ENCODE data around the gene DPCD.
A peak's percentile ranks its signal among the peaks of the same experiment; 100 is the strongest.
"Not testable (repeated sequence)": the region's sequence is repeated elsewhere in the genome, so short reads cannot be mapped to it uniquely, and the experiment has no call there.

Gene DPCD

DNA sequence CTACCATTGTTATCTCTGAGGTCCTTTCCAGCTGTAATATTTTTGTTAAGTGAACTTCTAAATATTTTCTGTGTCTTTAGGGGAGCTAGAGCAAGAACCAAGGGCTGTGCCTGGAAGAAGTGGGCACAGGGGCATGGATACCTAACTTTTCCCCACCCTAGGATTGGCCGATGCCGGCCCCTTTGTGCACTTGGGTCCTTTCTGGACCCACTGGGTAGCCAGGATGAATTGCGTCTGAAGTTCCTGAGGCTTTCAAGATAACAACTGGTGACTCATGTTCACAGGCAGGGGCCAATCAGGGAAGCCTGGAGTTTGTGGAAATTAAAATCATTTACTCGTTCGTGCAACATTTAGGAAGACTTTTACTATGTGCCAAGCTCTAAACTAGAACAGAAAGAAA lies 758 bp downstream of the DPCD start:
- DNase-seq, result no peak

DNA sequence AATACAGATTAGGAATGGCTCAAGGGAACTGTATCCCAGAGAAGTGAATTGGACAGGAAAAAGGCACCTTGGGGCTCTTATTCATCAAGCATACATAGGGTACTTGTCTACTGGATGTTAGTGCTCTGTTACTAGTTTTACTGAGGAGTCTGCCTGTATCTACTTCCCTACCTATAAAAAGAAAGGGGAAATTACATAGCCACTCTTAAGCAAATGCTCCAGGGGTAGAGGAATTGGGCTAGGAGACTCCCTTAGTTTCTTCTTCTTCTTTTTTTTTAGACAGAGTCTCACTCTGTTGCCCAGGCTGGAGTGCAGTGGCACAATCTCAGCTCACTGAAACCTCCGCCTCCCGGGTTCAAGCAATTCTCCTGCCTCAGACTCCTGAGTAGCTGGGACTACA lies 5.2 kb downstream of the DPCD start:
- not testable (repeated sequence) for DNase-seq

DNA sequence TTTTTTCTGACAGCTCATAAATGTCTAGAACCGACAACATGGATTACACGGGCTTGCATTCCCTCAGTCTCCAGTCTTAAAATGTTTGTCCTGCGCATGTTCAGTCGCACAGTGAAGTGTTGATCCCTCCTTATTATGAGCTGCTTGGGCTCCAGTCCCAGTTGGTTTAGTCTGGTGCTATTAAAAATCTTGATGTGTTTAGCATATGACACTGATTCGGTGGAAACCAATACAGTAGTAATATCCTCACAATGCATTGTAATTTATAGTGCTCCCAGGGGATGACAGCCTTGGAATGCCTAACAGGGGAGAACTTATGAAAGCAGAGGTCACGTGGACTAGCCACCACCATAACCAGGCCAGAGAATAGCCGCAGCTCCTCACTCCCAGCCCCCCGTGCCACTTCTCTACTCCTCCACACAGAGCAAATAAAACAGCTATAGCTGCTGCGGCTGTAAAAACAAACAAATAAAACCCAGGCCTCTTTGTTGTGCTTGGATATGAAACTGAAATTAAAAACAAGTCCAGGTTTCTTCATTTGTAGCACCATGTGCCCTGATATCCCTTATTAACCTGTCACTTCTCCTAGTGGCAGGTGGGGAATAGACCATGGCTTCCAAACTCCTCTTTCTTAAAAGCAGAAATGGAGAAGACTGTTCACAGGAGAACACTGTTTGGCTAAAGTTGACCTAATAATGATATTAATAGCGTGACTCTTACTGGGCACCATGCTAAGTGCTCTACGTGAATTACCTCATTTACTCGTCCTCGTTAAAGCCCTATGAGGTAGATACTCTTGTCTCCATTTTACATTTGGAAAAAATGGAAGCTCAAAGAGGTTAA lies 7.7 kb downstream of the DPCD start:
- DNase-seq, result no peak

DNA sequence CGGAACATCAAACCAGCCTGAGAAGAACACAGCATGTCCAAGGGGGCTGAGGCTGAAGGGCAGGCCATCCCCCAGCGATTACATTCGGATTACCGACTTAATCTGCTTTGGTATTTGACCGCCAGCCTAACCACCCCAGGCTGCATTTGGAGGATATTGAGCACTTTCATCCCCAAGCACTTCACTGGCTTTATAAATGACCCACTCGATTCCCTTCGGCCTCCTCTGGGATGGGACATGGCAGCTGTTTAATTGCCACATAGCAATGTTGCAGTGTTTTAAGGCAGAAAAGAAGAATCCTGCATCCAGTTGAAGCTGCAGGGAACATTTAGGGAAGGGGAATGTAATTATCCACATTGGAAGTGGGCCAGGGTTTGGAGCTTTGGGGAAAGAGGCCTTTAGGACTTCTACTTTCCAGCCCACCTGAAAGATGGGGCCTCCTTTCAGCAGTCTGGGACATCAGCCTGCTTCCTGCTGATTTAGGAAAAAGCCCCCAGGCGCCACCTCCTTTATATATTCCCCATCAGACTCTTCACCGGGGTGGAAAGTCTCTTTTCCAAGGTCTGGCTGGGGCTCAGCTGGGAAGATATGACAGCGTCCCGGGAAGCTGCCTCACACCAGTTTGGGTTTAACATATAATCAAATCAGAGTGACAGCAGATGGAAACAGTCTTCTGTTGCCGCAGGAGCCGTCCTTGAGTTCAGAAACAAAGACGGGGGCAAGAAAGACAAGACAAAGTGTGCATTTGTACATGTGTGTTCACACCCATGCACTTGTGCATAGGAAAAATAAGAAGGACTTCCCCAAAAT lies 9.2 kb downstream of the DPCD start:
- no peak for DNase-seq

DNA sequence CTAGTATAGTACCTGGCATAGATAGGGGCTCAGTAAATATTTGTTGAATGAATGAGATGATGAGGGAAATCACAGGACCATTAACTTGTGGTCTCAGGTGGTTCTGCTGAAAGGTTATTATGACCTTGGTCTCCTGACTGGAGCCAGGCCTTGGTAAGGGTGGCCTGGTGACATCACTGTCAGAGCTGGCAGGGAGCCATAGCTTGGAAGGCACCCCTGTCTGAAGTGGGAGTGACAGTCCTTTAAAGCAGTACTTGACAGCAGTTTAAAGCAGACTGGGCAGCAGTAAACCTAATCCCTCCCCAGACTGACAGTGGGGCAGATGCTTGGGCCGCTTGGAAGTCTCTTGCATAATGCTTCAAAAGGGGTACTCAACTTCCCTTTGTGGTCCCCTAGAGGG lies 13.4 kb downstream of the DPCD start:
- no peak for DNase-seq

DNA sequence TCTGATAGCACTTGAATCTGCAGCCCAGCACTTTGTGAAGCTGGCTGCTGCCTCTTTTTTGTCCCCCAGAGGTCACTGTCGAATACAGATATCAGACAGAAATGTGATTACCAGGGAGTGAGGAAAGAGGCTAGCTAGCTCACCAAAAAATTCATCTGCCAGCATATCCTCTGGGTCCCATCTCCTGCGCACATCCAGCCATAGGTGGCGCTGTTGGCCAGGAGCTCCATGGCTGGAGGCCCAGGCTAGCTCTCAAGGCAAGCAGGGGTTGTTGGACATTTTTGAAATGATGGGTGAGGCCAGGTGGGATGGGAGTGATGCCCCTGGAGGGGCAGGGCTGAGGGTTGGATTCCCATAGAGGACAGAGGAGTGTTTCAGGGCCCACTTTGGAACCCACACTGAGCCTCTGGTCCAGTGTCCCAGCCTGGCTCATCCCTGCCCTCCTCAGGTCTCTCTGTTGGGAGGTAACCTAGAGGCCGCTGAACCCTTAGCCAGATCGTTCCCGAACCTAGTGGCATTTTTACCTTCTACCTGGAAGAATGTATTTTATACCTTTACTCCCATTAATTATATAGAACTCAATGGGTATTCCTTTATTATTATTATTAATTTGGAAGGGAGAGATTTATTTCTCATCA lies 14.8 kb downstream of the DPCD start:
- DNase-seq, result peak; percentile 21 to 50 (median 40)

DNA sequence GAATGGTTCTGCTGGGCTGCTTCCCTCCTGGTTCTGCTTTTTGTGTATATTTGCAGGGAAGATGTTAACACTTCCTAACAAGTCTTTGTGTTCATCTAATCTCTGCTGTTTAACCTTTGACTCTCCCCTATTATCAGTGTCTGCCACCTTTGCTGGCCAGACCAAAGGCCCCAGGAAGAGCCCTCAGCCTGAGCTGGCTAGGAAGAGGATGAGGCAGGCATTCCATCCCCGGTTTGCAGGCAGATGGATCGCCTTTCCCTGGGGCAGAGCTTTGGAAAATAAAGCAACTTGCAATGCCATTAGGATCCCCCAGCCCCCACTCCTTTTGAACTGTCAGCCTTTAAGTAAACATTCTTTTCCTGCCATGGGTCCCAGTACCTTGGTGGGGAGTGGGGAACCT lies 19.0 kb downstream of the DPCD start:
- no peak for DNase-seq

DNA sequence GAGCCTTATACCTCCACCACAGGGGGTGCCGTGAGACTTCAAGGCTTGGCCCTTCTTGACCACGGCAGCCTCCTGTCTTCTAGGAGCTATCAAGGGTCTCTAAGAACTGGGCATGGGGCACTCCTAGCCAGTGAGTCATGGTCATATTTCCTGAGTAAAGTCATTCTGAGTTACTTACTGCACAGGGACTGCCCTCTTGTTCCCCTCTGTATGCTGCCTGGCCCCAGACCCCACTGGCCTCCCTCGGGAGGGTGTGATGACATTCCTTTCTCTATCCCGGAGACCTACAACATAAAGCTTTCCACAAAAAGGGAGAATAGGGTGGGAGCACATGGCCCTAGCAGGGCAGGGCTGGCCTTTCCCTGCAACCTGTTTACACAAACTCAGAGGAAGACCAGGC lies 21.4 kb downstream of the DPCD start:
- no peak for DNase-seq

DNA sequence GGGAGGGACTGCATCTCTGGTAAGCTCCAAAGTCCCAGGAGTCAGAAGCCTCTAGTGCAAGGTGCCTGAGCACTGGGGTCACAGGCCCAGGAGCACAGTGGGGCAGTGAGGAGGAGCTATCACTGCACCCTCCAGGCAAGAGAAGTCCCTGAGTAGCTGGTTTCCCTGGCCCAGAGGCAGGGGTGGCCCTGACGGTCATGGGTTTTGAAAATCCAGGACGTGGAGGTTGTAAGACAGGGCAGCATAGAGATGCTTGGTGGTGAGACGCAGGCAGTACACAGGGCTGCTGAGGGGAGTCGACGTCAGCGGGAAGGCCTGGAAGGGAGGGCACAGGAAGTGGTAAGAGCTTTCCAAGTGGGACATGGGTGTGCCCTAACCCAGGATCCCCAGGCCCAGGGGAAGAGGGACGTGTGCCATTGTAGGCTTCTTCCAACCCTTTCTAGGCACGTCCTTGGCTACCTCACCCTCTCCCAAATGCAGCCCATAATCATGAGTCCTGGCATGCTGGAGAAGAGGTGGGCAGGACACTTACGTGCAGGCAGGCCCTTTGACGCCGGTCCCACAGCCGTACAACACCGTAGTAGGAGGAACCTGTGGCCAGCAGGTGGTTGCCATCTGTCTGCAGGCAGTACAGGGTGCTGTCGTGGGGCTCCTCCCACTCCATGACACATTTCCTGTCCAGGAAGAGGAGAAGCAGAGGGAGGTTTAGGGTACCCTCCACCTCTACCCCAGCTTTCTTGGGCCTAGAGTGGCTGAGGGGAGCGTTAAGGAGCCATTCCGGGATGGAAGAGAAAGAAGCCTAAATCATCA lies 23.2 kb downstream of the DPCD start:
- no peak for DNase-seq

DNA sequence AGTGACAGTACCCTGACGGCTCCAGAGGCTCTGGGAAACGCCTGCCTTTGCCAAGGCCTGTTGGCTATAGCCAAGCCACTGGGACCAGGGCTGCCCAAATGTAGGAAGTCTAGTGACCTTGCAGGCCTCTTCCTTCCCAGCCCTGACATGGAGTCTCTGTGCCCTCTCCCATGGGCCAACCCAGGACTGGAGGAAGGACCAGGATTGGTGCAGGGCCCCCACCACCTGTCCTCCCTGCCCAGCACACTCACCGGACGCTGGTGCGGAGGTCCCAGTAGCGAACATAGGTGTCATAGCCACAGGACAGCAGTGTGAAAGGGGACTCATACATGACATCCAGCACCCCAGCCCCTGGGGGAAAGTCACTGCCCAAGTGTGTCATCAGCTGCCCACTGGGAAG lies 24.0 kb downstream of the DPCD start:
- no peak for DNase-seq

DNA sequence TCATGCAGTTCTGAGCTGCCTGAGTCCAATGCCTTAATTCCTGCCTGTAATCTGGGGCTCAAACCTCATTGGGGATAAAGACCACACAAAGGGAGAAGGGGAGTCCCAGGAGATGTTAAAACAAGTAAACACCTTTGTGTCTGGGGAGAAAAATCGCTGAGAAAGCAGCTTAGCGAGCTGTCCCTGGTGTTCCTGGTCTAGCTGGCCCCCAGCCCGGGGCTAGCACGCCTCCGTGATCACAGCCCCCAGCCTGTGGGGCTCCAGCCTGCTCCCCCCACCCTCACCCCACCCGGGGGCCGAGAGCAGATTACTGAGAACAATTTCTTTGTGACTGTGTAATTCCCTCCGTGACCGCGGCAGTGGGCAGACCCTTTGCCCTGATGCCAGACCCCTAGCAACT lies 24.8 kb downstream of the DPCD start:
- no peak for DNase-seq

DNA sequence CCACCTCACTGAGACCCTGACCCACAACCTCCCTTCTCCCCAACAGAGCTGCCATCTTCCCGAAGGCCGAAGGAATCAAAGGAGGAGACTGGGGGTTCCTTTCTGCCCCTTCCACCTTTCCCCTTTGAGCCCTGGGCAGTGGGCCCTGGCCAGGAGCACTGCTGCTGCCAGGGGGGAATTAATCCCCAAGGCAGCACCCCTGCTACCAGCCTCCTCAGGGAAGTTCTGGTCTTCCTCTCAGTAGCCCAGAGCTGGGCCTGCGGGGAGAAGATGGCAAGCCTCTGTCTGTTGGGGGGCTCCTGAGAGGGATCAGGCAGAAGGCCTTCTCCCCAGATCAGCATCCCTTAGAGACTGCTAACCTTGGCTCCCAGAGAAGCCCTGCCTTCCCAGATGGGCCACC lies 25.5 kb downstream of the DPCD start:
- DNase-seq, result no peak

DNA sequence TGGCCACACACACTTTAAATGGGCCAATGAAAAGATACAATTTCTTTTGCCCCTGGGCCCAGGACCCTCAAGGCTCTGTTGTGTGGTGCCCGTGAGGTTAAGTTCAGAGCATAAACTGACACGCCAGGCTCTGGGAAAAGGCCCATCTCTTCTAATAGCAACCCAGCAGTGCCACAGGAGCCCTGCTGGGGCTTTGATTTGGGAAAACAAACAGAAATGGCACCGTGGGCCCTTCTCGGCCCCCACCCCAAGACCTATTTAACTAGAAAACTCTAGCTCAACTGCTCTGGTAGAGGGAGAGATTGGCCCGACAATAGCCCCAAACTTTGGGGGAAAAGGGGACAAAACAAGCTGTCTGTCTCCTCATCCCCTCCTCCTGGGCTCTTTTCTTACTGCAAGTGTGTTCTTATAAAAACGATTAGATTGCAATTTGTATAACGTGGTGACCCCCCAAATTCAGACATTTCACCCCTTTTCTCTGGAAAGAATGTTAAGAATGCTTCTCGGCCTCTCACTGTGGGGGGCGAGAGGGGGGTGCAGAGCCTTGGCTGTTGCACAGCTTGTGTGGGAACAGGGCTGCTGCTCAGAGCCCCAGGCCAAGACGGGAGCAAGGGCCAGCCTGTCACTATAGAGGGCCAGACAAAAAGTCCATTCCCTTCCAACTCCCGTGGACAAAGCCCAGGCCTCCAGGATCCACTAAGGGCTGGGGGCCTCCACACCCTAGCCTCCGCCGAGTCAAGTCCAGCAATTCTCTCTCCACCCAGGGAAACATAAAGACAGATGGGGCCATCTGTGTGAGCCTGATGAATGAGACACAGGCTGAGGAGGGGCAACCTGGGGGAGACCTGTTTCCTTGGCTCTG lies 26.8 kb downstream of the DPCD start:
- DNase-seq, result no peak

DNA sequence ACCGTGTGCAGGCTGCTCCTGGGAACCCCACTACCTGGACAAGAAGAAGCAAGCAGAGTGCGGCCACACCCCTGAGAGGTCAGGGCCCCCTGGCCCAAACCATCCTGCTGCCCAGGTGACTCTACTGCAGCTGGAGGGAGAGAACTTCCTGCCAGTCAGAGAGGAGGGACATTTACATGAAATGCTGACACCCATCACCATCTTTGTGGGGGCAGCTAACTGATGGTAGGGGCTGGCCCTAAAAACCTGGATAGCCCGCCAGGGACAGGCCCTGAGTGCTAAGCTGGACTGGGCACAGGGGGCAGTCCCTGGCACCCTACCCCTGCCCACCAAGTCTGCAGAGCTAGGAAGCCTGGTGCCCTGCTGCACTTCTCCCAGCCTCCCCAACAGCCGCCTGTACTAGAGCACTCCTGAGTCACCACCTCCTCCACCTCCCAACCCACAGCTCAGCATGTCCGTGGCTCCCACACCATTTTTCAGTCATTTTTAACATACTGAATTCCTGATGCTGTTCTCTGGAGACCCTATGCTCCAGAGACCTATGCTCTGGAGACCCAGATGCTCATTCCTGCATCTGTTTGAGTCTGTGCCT lies 27.5 kb downstream of the DPCD start:
- no peak for DNase-seq

DNA sequence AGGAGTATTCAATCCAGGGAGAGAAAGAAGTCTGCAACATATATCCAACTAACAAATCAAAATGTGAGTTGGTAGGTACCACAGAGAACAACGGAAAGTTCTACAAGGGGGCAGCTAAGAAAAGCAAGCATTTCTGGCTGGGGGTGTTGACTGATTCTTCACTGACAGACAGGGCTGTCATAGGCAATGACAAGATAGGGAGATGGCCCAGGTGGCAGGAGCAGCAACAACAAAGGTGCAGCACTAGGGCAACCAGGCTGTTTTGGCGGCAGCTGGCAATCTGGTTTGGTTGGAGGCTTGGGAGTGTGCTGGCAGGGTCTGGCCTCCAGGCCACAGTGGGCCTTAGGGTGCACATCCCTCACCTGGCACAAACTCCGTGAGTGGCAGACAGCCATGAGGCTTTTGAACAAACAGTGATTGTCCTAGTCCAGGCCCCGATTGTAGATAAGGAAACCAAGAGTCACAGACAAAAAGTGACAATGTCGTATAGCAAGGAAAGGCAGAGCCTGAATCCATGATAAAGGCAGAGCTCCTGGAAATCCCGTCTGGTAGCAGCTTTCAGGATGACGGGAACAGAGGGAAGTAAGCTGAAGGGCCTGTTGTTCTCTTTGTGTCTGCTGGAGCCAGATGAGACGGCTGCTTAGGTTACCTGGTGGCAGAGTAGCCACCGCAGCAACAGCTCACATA lies 28.4 kb downstream of the DPCD start:
- DNase-seq, result no peak

DNA sequence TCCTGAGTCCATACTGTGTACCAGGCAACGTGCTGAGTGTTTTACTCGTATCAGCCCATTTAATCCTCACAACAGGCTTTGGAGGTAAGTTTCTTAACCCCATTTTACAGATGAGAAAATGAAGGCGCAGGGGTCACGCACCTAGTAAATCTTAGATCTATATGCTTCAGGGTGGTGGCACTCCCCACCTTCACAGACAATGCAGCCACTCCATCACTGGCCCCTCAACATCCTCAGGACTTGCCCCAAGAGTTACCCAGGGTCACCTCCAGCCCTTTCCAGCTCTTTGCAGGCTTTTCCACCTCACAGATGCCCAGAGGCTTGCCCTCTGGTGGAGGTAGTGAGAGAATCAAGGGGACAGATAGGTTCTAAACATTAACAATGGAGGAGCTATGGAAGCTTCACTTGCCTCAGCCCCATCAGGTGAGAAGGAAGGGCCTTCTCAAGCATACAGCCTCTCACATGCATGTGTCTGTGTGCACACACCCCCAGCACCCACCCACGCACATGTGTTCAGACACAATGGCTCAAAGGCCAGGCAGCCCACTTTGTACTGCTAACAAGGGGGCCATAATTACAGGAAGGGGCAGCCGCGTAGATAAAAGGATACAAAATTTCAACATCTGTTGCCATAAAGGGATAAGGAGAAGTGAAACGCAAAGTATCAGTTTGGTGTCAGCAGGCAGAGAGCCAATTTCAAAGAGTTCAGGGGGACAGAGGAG lies 29.1 kb downstream of the DPCD start:
- no peak for DNase-seq

DNA sequence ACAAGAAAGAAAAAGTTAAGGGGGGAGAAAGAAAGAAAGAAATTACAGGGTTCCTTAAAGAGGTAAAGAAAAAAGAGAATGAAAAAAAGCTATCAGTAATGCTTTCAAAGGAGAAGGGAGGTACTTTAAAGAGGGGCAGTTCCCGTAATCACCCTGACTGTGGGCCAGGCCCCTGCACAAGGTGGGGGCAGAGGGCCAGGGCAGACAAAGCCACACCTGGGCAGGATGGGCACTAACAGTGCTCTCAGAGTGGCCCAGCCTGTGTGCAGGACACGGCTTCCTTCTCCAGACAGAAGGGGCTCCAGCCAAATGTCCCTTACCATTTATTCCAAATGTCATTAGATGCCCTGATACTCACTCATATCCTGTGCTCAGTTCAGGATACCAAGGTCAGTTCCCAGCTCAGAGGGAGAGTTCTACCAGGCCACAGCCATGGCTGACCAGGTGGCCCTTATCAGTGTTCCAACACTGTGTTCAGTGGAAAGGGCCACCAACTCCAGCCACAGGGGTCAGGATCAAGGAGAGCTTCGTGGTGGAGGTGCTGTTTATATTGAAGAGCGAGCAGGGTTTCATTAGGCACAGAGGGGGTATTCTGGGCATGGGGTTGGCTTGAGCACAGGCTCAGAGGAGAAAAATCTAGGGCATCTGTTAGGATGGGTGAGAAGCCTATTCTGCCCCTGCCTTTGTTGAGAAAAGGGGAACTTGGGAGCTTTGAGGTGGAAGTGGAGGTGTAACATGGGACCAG lies 29.9 kb downstream of the DPCD start:
- DNase-seq, result no peak

DNA sequence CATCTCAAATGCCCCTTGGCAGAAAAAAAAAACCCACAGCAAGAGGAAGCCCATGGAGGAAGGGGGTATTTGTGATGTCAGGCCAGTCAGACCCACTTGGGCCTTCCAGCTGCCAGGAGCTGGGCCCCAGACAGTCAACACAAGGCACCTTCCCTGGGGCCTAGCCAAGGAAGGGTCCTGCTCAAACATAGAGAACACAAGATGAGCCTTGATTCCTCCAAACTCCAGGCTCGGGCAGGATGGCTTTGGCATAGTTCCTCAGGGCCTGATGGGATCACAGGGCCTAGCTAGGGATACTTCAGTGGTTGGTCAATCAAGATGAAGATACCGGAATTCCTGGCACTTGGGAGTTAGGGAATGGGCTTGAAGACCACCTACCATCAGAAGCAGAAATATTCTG lies 30.8 kb downstream of the DPCD start:
- DNase-seq, result no peak

DNA sequence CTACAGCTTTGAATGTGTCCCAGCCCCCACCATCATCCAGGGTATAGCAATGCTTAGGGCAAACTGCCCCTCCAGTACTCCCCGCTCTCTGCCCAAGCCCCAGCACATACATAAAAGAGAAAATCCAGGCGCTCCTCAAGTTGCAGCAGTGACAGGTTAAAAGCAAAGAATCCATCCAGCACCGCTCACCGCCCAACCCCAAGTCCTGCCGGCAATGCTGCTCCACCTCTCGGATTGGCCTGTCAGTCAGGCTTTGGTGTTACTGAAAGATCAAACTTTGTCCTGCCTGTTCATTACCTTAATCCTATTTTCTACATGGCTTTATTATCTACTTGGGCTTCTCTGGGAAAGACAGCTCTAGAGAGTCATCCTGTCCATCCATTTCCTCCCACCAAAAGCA lies 31.9 kb downstream of the DPCD start:
- DNase-seq, result no peak

DNA sequence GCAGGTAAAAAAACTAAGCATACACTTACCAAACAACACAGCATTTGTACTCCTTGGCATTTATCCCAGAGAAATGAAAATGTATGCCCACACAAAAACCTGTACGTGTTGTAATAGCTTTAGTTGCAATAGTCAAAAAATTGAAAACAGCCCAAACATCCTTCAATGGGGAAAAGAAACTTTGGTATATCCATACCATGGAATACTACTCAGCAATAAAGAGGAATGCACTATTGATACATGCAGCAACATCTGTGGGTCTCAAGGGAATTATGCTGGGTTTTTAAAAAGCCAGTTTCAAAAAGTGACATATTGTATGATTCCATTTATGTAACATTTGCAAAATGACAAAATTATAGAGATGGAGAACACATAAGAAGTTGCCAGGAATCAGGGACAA lies 35.4 kb downstream of the DPCD start:
- DNase-seq, result no peak

Measured in activated CD4-positive, CD25-positive, alpha-beta regulatory T cell (primary cell).